Dermis blood vessel endothelial cell (primary cell): ENCODE results near the gene PTPRN2. TPM values are rescaled to one million over a fixed set of nuclear protein-coding genes. Genes with fewer than 3 reads are reported as not detected.

Experiments used
- DNase-seq: peaks from one replicate; pipeline ENCODE4 v3.0.0; 2010
- total RNA-seq: library from RNA; depleted of rRNA; stranded (reverse); fragments of >200 nt; gene quantifications from 2 replicates; pipeline ENCODE4 v1.2.3, GENCODE V29; 2014

The PTPRN2 gene
- total RNA-seq, 1 donor from 2014 or later: 2.2 TPM

GRCh38 chr7:157864911-157865310 lies 722.7 kb downstream of the PTPRN2 start:
- no peak for DNase-seq

DNA sequence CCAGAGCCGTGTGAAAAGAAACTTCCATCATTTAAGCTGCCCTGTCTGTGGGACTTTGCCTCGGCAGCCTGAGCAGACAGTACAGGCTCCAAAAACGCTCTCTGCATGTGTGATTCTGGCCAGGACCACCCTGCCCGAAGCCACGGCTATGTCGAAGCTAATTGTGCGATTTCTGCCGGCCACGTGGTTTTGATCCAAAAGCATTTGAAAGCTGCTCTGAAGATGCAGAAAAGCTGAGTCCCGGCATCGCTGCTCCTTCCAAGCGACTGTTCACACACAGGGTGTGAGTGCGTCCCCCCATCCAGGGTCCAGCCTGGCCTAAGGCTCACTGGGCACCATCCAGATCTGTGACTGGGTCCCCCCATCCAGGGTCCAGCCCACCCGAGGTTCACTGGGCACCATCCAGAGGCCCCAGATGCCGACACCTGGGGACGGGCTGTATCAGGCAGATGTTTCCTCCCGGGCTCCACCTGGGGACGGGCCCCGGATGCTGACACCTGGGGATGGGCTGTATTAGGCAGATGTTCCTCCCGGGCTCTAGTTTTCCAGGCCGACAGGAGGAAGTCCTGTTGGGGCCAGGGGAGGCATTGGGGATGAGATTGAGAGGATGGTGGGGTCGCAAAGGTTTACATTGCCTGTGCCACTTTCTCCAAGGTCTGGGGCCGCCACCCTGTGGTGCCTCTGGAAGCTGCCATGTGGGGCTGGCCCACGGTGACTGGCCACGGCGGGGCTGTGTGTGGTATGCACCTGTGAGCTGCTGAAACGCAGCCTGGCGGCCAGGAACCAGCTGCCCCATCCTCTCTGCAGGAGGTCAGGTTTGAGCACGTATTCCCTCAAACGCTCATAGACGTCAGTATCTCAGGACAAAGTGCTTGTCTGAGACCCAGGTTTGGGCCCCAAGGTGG lies 723.5 kb downstream of the PTPRN2 start:
- no peak for DNase-seq

DNA sequence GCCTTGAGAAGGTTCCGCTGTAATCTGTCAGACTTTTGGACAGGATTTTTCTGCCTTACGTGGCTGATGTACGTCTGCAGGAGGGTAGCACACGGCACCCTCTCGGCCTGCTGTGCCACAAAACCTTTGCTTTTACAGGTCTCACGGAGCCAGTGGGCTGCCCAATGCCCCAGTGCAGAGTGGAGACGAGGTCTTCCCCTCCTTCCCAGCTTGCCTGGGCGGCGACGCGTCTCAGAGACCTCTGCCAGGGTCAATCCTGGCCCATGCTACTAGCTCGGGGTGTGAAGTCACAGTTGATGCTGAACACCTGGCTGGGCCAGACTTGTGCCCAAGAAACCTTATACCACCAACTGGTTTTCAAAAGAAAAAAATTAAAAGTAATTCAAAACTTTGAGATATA lies 724.4 kb downstream of the PTPRN2 start:
- no peak for DNase-seq

DNA sequence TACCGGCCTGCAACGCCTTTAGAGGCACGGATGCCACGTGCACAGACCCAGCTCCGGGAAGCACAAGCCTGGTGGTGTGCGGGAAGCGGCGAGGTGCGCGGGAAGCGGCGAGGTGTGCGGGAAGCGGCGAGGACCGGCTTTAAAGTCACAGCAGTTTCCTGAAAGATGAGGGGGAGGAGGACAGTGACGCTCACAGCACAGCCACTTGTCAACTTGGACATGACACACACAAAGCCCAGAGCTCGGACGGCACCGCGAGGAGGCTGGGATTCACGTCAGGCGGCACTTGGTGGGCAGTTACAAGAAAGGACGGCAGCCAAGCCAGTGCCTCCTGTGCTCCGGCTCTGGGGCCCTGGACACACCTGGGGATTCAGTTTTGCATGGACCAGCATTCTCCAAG lies 724.9 kb downstream of the PTPRN2 start:
- DNase-seq: no peak

DNA sequence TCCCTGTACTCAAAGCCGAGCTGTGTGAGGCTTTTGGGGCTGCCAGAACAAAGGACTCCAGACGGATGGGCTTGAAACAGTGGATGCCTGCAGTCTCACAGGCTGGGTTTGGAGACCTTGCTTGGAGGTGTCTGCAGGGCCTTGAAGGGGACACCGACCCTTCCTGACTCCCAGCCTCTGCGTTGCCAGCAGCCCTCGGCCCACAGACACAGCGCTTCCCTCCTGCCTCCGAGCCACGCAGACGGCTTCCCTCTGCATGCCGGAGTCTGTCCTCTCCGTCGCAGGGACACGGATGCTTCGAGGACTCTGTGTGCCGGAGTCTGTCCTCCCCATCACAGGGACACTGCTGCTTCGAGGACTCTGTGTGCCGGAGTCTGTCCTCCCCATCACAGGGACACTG lies 726.1 kb downstream of the PTPRN2 start:
- DNase-seq: no peak

DNA sequence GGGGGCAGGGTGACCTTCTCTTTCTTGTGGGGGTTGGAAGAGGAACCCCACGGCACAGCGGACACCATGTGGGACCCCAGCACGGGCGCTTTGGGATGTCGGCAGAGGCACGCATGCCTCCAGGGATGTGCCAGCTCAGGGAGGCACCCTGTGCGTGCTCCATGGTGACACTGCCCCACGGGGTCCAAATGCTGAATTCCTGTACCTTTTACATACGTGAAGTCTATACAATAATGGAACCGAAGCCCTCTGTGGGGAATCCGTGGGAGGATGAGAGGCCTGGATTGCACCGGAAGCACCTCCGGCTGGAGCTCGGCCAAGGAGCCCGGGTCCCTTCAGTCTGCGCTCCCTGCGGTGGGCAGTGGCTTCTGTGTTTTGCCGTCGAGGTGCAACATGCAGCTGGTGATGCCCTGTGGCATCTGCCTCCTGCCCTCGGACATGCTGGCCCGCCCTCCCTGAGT lies 726.6 kb downstream of the PTPRN2 start:
- no peak for DNase-seq

DNA sequence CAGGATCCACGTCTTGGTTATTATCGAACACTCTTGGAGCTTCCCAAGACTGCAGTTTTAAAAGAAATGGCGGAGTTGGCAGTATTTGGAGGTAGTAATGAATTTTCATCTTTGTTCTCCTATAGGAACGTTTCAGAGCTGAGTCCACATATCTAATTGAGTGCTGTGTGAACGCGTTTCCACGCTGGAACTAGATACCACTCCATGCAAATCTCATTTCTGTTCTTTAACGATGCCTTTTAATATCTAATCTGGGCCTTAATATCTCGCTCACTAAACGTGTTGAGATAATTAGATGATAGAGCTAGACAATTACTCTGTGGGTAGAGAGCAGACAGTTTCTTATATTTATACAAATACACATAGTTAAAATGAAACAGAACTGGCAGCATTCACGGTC lies 727.2 kb downstream of the PTPRN2 start:
- no peak for DNase-seq

DNA sequence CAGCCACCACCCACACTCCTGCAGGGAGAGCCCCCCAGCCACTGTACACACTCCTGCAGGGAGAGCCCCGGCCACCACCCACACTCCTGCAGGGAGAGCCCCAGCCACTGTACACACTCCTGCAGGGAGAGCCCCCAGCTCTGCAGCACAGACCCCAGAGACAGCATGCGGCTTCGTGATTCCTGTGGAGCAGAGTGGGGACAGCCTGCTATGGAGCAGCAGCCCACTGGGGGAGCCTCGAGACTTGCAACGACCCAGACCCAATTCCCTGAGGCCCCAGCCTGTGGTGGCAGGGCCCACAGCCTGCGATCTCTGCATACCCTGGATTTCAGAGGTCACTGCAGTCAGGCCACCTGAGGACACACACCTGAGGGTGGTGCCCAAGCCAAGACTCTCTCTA lies 727.7 kb downstream of the PTPRN2 start:
- DNase-seq: no peak

DNA sequence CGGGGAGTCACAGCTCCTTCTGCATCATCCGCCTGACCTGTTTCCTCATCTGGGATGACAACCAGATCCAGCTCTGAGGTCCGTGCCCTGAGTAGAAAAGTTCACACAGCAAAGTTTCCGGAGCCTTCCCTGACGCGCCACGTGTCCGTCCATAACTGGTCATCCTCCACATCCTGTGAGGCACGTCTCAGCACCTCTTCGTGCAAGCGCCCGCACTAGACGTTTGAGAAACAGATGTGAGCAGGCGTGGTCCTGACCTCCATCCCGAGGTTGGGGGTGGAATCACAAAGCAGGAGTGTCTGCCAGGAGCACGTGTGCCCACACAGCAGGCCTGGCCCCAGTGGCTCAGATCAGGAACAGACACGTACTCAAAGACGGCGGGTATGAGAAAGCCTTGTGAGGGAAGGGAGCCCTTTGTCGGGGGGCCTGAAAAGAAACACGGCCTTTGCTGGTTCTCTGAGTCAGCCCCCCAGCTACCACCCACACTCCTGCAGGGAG lies 730.0 kb downstream of the PTPRN2 start:
- no peak for DNase-seq

- no peak for DNase-seq
These were observed 730.6 kb downstream of the PTPRN2 start for GRCh38 chr7:157856873-157857577.

GRCh38 chr7:157855452-157856213 lies 732.0 kb downstream of the PTPRN2 start:
- DNase-seq: no peak

- no peak for DNase-seq
These were observed 732.6 kb downstream of the PTPRN2 start for GRCh38 chr7:157855016-157855415.

DNA sequence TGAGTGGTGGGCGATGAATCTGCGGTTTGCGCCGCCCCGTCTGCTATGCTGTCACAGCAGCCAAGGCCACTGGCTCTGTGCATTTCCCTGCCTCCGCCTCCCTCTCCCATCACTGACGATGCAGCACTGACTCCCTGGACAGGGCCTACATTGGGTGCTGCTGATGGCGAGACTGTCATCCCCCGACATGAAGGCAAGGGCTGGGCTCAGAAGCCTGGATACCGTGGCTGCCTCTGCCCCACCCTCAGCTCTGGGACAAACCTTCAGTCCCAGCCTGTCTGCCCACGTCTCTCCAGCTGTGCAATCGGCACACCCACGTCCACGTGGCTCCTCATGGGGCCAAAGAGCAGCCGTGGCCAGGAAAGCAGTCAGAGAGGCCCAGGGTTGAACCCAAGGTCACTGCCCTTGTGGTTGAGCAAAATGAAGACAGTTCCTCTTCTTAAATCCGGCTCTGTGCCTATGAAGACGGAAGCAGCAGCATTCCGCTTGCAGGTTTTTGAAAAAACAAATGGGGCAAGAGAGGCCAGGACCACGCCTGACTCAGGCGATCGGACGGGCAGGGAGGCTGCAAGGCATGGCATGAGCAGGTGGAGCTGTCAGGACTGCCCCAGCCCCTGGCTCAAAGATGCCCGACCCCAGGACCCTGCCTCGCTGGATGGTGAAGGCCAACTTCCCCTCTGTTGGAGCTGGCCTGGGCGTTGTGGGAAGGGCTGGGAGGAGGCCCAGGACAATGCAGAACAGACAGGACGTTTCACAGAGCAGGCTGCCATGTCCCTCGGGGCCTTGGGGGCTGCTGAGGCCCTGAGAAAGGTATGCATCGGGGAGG lies 733.3 kb downstream of the PTPRN2 start:
- no peak for DNase-seq

- DNase-seq: no peak
These were observed 733.9 kb downstream of the PTPRN2 start for GRCh38 chr7:157853789-157854065.

GRCh38 chr7:157853076-157853788 lies 734.4 kb downstream of the PTPRN2 start:
- DNase-seq: no peak

DNA sequence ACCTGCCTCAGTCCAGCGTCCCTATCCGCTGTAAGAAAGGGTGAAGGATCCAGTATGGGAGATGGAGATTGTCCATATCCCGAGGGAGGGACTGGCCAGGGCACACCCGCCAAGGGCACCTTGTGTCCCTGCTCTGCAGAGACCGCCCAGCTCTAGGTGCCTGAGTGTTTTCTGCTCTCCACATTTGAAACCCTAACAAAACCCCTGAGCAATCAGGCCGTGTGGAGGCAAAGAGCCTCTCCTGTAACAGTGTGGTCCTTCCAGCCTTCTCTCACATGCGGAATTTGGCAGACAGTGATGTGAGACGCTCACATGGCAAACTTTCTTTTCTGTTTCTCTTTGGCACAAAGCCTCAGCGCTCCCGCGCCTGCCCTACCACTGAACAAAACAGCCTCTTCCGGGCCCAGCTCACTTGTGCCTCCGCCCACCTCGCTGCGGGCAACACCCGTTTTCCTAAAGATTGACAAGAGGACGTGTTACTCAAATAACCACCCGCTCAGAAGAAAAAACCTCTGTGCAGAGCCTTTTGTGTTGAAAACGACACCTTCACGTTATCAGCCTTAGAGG lies 736.0 kb downstream of the PTPRN2 start:
- no peak for DNase-seq

- no peak for DNase-seq
These were observed 736.9 kb downstream of the PTPRN2 start for GRCh38 chr7:157850481-157851444.

DNA sequence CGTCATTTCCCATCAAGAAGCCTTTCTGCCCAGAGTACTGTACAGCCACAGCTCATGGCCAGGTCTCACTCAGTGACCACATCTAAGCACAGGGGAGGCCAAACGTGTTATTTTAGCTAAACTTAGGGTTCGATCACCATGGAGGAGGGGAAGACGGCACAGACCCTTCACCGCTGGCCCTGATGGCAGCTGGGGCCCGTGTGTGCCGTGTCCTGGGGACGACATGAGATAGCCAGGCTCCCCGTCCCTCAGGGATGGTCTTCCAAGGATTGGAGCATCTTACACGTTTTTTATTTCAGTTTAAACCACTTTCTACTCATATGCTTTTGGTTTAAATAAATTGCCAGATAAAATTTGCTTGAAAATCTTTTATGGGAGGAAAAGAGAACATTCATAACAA lies 737.9 kb downstream of the PTPRN2 start:
- no peak for DNase-seq

GRCh38 chr7:157849341-157849596 lies 738.4 kb downstream of the PTPRN2 start:
- no peak for DNase-seq
